Measurements from ENCODE around the gene AIG1. TPM values are rescaled to one million over a fixed set of nuclear protein-coding genes. Genes with fewer than 3 reads are reported as not detected.
A peak's percentile ranks its signal among the peaks of the same experiment; 100 is the strongest.

Gene AIG1
- total and polyA plus RNA-seq, 2 of the 13 experiments (the other 11 are each of a cell fraction or from before 2014, with no cell fraction given) = 115 to 197 TPM

DNA sequence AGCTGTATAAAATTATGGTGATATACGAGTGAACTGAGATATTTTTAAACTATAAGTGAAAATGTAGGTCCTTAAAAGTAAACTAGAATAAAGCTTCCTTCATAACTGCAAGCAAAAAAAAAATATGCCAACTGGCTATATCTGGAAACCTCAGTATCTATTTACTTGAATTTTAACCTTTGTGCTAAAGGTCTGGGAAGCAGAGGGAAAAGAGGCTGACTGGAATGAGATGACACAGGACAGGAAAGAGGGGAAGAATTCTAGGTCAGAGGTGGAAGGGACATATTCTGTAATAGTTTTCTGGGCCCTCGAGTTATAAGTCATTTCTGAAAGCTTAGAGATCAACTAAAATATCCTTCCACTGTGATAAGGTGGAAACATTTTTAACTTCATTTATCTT, 46.8 kb downstream of the AIG1 start:
- H2AFZ ChIP-seq (ENCODE audit: low read length) = no peak overlapping the region
- no peak overlapping the region for H3K9ac ChIP-seq (ENCODE audit: insufficient read depth, low read depth, low read length)
- no peaks in the 10 kb centered on the region for H4K20me1 ChIP-seq (ENCODE audit: insufficient read depth, low read length)
- H3K4me2 ChIP-seq (ENCODE audit: low read depth, low read length) = peak overlapping the region; percentile 40
- peaks cover 39% of the 10 kb centered on the region for H3K4me1 ChIP-seq (ENCODE audit: insufficient read depth, low read length)
- H3K27ac ChIP-seq (ENCODE audit: extremely low read length, insufficient read depth, low read length) = peak overlapping the region; percentile 53
- ChIA-PET POLR2A (interaction anchor here (0.9 kb wide), 1 partner anchor 48 kb away, joined by 4 read pairs; no protein-coding TSS in a partner anchor), CTCF (ENCODE audit: low intra/inter-chr PET ratio, low total read pairs) (no interaction called here)
- DNase-seq (ENCODE audit: low spot score) = peak; percentile 83
- in situ Hi-C loops (cut with HindIII; ENCODE audit: extremely low pct_ligation_motif_present, low pct_unique_long_range_greater_than_20kb) (no loop called here), intact Hi-C loops (cut with micrococcal nuclease; ENCODE audit: unreplicated experiment) (loop anchor here (1.0 kb wide), 1 partner anchor 48 kb away; no protein-coding TSS in a partner anchor)
- no peak overlapping the region; a peak in 1 of 6 replicates for H3K4me3 ChIP-seq (replicated peaks in 1 of 3; ENCODE audit: insufficient read depth in 1 of 3, low read depth in 2 of 3, low read length in 3 of 3)
- no peak for FAIRE-seq
- no peaks in the 10 kb centered on the region for H3K27me3 ChIP-seq (ENCODE audit: control insufficient read depth in 1 of 2, insufficient read depth in 2 of 2, low read length in 2 of 2)
- H3K36me3 ChIP-seq (replicated peaks in 1 of 2; ENCODE audit: control insufficient read depth in 1 of 2, insufficient read depth in 2 of 2, low read length in 2 of 2) = no peaks in the 10 kb centered on the region
- WGBS (ENCODE audit: low lambda C conversion rate) = 23% methylated on average over 2 of the region's 2 CpGs
- no peaks in the 10 kb centered on the region for H3K79me2 ChIP-seq (ENCODE audit: insufficient read depth, low read length)
- no peaks in the 10 kb centered on the region for H3K9me3 ChIP-seq (ENCODE audit: low read length)
- no TSS peak for BruUV-seq (replicated peaks)
- ATAC-seq = peak; percentile 96
- TF ChIP-seq ZNF747 (CRISPR knock-in tag; IDR thresholded peaks at IDR 0.05; ENCODE audit: borderline replicate concordance) (no peak), HNF4A (CRISPR knock-in tag; IDR thresholded peaks at IDR 0.05) (peak; percentile 91), ZKSCAN5 (CRISPR knock-in tag; IDR thresholded peaks at IDR 0.05) (no peak), MTA1 (CRISPR knock-in tag; IDR thresholded peaks at IDR 0.05; ENCODE audit: borderline replicate concordance) (no peak), ZNF33B (CRISPR knock-in tag; IDR thresholded peaks at IDR 0.05) (no peak), NCOA2 (CRISPR knock-in tag; IDR thresholded peaks at IDR 0.05) (peak; percentile 67; the same call in 1 of the 2 replicates), SIX1 (CRISPR knock-in tag; IDR thresholded peaks at IDR 0.05; ENCODE audit: borderline replicate concordance) (0 out of 2 replicates have a peak, but pooled peaks have one; percentile 12), ZSCAN12 (CRISPR knock-in tag; IDR thresholded peaks at IDR 0.05) (no peak), ZNF749 (CRISPR knock-in tag; IDR thresholded peaks at IDR 0.05; ENCODE audit: borderline replicate concordance) (no peak), IRF2 (CRISPR knock-in tag; IDR thresholded peaks at IDR 0.05) (0 out of 2 replicates have a peak, but pooled peaks have one; percentile 27), POGZ (CRISPR knock-in tag; IDR thresholded peaks at IDR 0.05) (peak; percentile 88), ZNF670 (CRISPR knock-in tag; IDR thresholded peaks at IDR 0.05; ENCODE audit: borderline replicate concordance) (0 out of 2 replicates have a peak, but pooled peaks have one; percentile 69), SOX5 (CRISPR knock-in tag; IDR thresholded peaks at IDR 0.05; ENCODE audit: borderline replicate concordance) (peak; percentile 51; the same call in 1 of the 2 replicates), ZFP36L2 (CRISPR knock-in tag; IDR thresholded peaks at IDR 0.05) (no peak), U2AF2 (IDR thresholded peaks at IDR 0.05; ENCODE audit: low read depth, low read length) (no peak)
- TF ChIP-seq, protein P1, sequence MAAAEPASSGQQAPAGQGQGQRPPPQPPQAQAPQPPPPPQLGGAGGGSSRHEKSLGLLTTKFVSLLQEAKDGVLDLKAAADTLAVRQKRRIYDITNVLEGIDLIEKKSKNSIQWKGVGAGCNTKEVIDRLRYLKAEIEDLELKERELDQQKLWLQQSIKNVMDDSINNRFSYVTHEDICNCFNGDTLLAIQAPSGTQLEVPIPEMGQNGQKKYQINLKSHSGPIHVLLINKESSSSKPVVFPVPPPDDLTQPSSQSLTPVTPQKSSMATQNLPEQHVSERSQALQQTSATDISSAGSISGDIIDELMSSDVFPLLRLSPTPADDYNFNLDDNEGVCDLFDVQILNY (CRISPR knock-in tag; conservative IDR thresholded peaks at IDR 0.05) = no peak
- TF ChIP-seq, protein P2, sequence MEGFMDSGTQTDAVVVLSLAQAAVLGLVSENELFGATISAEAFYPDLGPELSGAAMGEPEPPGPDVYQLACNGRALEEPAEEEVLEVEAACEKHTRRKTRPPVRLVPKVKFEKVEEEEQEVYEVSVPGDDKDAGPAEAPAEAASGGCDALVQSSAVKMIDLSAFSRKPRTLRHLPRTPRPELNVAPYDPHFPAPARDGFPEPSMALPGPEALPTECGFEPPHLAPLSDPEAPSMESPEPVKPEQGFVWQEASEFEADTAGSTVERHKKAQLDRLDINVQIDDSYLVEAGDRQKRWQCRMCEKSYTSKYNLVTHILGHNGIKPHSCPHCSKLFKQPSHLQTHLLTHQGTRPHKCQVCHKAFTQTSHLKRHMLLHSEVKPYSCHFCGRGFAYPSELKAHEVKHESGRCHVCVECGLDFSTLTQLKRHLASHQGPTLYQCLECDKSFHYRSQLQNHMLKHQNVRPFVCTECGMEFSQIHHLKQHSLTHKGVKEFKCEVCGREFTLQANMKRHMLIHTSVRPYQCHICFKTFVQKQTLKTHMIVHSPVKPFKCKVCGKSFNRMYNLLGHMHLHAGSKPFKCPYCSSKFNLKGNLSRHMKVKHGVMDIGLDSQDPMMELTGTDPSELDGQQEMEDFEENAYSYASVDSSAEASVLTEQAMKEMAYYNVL (CRISPR knock-in tag; IDR thresholded peaks at IDR 0.05; ENCODE audit: borderline replicate concordance) = peak; percentile 96
- TF ChIP-seq, protein P3, sequence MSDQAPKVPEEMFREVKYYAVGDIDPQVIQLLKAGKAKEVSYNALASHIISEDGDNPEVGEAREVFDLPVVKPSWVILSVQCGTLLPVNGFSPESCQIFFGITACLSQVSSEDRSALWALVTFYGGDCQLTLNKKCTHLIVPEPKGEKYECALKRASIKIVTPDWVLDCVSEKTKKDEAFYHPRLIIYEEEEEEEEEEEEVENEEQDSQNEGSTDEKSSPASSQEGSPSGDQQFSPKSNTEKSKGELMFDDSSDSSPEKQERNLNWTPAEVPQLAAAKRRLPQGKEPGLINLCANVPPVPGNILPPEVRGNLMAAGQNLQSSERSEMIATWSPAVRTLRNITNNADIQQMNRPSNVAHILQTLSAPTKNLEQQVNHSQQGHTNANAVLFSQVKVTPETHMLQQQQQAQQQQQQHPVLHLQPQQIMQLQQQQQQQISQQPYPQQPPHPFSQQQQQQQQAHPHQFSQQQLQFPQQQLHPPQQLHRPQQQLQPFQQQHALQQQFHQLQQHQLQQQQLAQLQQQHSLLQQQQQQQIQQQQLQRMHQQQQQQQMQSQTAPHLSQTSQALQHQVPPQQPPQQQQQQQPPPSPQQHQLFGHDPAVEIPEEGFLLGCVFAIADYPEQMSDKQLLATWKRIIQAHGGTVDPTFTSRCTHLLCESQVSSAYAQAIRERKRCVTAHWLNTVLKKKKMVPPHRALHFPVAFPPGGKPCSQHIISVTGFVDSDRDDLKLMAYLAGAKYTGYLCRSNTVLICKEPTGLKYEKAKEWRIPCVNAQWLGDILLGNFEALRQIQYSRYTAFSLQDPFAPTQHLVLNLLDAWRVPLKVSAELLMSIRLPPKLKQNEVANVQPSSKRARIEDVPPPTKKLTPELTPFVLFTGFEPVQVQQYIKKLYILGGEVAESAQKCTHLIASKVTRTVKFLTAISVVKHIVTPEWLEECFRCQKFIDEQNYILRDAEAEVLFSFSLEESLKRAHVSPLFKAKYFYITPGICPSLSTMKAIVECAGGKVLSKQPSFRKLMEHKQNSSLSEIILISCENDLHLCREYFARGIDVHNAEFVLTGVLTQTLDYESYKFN (CRISPR knock-in tag; conservative IDR thresholded peaks at IDR 0.05) = peak; percentile 84

Measured in HepG2 (cell line).